VCaP (cell line): ENCODE data around the gene FDXACB1.

Experiments
- H3K27ac ChIP-seq: fragments of 450-650 bp; 2 replicates; pipeline ENCODE4 v1.5.1; 2017
- TF ChIP-seq, protein P1 (sequence below): fragments of 450-650 bp; conservative IDR thresholded peaks from 2 replicates; pipeline ENCODE4 v1.5.1; 2017; ENCODE audit warnings: mild to moderate bottlenecking, moderate library complexity

FDXACB1 gene

DNA sequence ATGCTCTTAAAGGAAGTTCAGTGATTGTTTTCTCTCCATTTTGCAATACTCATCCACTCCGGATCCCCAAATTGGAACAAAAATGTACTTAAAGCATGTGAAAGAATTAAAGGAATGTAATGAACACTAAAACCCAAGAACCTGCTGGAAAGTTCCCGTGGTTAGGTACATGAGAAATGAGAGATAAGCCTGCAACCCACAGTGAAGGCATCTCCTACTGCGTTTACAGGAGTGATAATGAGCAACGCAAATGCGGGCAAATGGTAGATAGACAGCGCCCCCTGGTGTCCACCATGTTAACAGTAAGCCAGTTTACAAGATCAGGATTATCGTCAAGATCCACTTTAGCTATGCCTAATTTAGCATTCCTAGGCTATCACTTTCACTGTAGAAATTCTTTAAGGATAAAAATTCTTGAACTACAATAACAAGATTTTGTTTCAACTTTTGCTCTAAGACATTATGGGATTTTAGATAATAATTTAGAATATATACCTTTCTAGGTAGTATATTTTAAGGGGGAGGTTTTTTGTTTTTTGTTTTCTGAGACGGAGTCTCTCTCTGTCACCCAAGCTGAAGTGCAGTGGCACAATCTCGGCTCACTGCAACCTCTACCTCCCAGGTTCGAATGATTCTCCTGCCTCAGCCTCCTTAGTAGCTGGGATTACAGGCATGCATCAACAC, 37.5 kb downstream of the FDXACB1 start:
- peak overlapping the region; percentile 63 for H3K27ac ChIP-seq

DNA sequence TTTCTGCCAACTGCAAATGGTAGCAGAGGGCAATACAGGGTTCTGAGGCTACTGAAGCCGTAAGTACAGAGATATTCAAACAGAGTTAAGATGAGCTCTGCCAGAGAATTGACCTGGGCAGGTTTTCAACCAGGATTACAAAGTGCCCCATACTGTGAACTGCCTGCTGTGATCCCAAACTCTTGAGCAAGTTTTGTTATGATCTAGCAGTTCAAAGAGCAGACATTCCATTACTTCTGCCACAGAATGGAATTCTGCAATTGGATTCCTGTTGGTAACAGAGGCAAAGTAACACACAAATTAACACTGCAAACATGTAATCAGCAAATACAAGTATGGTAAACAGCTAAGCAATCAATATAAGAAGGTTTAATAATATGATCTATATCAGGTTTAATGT, 38.8 kb downstream of the FDXACB1 start:
- H3K27ac ChIP-seq, result peak overlapping the region; percentile 63
- TF ChIP-seq, protein P1, sequence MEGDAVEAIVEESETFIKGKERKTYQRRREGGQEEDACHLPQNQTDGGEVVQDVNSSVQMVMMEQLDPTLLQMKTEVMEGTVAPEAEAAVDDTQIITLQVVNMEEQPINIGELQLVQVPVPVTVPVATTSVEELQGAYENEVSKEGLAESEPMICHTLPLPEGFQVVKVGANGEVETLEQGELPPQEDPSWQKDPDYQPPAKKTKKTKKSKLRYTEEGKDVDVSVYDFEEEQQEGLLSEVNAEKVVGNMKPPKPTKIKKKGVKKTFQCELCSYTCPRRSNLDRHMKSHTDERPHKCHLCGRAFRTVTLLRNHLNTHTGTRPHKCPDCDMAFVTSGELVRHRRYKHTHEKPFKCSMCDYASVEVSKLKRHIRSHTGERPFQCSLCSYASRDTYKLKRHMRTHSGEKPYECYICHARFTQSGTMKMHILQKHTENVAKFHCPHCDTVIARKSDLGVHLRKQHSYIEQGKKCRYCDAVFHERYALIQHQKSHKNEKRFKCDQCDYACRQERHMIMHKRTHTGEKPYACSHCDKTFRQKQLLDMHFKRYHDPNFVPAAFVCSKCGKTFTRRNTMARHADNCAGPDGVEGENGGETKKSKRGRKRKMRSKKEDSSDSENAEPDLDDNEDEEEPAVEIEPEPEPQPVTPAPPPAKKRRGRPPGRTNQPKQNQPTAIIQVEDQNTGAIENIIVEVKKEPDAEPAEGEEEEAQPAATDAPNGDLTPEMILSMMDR, result no peak

More for the DNA sequence above, 37.5 kb downstream of the FDXACB1 start:
- TF ChIP-seq, protein P1, result peak; percentile 93

DNA sequence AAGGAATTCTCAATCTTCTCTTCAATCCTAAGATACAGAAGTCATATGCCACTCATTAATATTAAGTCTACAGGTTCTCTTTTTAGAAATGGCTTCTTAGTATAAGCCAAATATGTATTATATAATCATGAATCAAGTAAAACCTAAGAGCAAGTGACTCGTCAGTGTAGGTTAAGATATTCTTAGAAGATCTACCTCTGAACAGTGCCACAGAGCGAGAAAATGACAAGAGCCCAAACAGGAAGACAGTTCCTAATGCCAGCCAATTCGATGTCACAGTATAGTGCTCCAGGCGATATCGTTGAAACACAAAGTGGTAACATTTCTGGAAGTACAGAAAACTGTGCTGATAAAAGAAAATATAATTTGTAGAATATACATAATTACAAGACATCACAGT, 40.9 kb downstream of the FDXACB1 start:
- TF ChIP-seq, protein P1, result no peak
- no peak overlapping the region for H3K27ac ChIP-seq

DNA sequence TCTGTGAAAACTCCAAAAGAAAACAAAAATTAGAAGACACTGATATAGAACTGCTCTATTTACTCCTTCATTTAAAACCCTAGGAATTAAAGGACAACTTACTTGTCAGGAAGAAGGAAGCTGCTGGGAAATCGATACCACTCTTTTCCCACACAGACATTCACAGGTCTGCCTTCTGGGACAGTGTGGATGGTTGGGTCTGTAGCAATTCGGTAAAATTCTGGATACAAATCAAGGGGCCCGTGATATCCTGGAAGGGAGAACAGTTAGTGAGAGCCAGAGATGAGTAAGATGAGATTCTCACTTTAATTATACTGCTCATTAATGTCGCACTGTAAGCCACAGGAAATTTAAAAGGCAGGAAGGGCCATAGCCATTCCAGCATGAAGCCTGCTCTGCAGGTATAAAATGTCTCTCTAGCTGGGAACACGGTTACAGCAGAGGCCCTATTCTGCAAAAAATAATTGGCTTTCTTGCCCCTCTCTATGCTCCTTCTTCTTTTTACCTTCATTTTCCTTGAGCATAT, 41.5 kb downstream of the FDXACB1 start:
- TF ChIP-seq, protein P1, result no peak

DNA sequence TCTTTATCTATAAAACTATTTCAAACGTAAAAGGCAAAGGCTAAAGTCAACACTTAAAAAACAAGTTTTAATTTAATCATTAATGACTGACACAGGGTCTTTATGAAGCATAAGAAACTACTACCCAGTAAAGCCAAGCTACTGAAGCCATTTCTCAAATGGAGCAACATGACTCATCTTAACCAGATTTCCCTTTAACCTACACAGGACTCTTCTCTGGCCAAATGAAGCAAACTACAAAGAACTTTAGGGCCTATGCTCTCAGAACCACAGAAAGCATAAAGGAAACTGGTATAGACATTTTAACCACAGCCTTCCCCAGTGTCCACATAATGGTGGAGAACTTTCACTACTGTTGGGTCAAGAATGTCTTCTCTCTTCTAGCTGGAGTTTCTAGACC, 42.2 kb downstream of the FDXACB1 start:
- TF ChIP-seq, protein P1, result no peak

More for the DNA sequence above, 41.5 kb downstream of the FDXACB1 start:
- no peak overlapping the region for H3K27ac ChIP-seq

DNA sequence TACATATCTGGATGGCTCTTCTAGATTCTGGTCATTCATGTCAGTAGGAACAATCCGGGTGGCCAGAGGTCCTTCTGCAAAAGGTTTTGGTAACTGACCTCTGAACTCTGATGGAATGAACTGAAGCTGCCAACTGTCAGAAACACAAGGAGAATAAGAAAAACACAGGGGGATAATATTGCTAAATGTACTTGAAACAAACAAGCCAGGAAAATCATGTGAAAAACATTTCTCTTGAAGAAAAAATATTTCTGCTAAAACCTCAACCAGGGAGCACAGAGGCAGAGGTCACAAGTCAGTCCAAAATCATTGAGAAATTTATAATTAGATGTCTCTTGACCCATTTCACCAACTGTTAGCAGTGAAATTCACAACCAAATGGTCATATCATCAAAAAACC, 42.8 kb downstream of the FDXACB1 start:
- TF ChIP-seq, protein P1, result no peak

More for the DNA sequence above, 42.2 kb downstream of the FDXACB1 start:
- H3K27ac ChIP-seq, result no peak overlapping the region

DNA sequence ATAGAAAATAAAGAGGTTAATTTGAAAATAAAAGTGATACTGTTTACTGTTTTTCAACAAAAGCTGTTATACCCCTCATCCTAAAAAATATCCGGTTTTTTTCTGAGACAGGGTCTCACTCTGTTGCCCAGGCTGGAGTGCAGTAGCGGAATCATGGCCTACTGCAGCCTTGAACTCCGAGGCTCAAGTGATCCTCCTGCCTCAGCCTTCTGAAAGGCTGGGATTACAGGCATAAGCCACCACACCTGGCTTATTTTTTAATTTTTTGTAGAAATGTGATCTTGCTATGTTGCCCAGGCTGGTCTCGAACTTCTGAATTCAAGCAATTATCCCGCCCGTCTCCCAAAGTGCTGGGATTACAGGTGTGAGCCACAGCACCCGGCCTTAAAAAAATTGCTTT, 43.3 kb downstream of the FDXACB1 start:
- H3K27ac ChIP-seq, result no peak overlapping the region
- TF ChIP-seq, protein P1, result no peak

More for the DNA sequence above, 42.8 kb downstream of the FDXACB1 start:
- no peak overlapping the region for H3K27ac ChIP-seq
